Fibroblast of skin of scalp (primary cell): ENCODE measurements around the gene TMEM236.

Experiments
- DNase-seq: peaks from one replicate; pipeline ENCODE4 v3.0.0-alpha.2; 2013

Gene TMEM236

DNA sequence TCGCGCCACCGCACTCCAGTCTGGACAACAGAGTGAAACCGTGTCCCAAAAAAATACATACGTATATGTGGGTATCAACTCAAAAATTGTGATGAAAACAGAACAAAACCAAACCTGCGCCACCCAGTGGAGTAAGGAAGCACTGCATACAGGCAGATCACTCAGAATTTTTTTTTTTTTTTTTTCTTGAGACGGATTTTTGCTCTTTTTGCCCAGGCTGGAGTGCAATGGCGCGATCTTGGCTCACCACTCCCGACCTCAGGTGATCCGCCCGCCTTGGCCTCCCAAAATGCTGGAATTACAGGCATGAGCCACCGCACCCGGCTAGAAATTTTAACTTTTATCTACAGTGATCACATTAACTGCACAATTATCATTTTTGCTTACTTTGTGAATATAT lies 9.1 kb upstream of the TMEM236 start:
- peak; percentile 62 for DNase-seq

DNA sequence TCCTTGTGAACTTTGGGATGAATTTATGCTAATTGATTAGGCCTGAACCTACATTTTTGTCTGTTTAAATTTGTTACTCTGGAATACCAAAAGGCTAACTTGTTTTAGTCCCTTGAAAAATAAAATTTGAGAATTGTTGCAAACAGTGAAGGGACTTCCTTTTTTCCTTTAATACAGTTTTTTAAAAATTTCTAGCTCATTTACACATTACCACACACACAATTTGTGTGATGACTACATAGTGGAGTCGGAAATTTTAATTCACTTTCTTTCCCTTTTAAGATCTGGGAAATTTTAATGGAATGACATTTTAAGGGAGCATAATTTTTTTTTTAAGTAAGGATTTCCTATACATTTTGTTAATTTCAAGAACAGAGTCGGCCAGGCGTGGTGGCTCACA lies 8.6 kb upstream of the TMEM236 start:
- no peak for DNase-seq

DNA sequence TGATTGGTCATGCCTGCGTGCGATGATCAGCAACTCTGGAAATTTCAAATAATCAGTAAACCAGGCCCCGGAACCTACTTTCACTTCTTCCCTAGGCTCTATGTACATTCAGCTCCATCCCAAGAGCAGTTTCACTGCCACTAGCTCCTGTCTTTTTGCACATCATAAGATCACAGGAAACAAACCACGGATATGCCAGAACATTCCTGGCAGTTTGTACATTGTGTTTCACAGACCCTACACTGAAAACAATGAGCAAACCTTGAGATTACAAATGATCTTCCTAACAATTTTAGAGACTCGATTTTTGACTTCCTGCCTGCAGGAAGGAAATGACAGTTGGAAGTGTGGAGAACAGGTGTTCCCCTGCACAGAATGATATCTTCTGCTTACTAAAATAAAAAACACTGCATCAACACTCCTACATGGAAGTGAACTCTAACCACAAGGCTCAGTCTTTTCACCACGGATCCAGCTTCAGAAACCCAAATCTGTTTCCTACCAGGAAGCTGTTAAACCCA lies 7.6 kb upstream of the TMEM236 start:
- DNase-seq, result no peak

DNA sequence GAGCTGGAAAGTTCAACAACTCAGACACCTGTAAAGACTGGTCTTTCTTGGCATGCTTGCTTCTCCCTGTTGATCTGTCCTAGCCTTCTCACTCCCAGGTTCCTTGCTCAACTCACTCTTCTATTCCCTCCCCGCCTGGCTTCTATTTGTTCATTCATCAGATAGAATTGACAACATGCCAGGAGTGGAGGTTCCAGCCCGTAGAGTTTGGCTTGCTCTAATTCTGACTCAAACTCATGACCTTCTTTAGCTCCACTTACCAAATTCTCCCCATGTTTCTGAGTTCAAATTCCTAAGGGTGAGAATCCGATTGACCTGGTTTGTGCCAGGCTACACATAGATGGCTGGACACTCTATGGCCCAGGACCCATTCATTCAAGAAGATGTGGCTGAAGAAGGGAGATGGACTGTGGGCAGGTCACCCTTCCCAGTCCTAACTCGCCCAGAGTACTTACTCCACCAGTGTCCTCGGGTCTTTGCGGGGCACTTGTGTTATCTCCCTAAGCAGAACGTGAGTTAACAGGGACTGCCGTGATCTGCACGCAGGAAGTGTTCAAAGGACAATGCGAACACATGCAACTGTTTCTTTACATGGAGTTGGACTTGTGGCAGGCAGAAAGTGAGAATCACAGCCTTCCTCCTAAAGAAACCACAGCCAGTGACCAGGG lies 4.0 kb upstream of the TMEM236 start:
- DNase-seq, result no peak

DNA sequence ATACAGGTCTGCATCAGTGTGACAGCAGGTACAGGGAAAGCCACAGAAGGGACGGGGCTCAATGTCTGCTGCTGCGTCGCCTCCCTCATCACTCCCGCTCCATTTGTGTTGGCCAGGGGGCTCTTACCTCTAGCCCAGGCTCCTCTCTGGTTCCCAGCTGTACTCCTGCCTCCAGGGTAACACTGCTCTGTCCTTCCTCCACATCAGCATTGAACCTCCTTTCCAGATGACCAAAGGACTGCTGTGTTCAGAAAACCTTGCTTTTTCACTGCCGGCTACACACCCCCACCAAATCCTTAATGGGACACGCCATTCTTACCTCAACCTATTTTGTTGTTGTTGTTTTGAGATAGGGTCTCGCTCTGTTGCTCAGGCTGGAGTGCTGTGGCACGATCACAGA lies 2.1 kb upstream of the TMEM236 start:
- DNase-seq, result no peak

DNA sequence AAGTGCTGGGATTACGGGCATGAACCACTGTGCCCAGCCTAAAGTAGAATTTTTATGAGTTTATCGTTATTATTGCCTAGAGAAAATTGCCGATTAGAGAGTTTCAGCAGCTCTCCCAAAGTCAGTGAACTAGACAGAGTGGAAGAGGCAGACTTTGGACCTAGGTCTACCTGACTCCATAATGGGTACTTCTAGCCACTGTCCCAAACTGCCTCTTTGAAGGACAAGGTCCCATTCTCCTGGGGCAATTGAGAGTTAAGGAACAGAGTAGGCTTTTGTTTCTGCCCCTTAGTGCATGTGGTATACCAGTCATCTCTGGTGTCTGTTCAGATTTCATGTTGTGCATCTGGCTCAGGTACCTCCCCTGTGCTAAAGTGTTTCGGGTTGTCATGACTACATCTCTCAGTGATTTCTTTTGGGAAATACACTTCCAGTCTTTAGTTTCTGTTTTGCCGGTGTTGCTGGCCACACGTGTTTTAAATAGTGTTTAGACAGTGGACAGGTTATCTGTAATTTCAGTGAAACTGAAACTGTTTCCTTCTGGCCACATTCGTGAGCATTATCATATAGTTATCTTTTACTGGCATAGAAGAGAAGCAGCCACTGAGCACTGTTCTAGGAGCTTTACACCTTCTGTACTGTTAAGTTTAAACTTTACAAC lies 4.7 kb downstream of the TMEM236 start:
- no peak for DNase-seq

DNA sequence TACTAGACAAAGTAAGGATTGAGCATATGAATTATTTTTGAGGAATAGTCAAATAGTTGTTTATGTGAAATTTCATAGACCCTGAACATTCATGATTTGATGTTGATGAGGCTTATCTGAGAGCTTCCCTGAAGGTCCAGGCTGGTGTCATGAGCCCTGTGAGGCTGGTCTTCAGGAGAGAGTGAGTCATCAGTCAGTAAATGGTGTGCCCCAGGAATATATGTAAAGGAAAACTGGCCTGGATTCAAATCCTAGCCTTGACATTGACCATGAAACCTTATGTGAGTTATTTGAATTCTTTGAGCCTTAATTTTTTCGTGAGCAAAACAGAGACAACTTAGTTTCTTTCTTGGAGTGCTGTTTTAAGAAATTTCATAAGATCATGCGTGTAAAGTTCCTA lies 6.2 kb downstream of the TMEM236 start:
- DNase-seq, result peak; percentile 32

DNA sequence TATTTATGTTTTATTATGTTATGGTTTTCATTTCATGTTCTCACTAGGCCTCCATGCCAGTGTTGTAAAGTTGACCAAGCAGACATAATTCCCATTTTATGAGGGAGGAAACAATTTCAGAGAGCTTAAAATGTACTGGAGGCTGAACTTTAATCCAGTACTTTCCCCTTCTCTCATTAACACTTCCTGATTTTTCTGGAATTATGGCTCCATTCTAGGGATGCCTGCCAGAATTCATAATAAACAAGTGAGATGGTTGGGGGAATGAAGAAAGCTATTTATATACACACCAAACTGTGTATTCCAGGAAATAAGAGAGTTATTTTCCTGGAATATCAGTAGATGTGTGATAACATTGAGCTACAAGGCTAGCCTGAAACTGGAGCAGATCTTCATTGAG lies 6.9 kb downstream of the TMEM236 start:
- no peak for DNase-seq

DNA sequence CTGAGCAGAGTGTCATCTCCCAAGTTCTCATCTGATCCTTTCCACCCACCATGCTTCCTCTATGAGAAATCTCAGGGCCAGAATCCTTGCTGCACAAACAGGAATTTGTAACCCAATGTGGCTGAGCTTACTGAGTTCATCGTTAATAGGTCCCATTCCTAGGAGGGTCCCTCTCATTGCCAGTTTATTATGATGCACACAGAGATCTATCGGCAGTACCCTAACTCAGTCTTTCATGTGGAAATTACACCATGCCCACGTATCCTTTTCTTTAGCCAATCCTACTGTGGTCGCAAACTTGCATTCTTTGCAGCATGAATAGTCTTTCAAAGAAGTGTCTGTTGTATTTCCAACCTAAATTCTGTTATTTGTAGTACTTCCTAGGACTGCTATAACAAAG lies 12.1 kb downstream of the TMEM236 start:
- no peak for DNase-seq

DNA sequence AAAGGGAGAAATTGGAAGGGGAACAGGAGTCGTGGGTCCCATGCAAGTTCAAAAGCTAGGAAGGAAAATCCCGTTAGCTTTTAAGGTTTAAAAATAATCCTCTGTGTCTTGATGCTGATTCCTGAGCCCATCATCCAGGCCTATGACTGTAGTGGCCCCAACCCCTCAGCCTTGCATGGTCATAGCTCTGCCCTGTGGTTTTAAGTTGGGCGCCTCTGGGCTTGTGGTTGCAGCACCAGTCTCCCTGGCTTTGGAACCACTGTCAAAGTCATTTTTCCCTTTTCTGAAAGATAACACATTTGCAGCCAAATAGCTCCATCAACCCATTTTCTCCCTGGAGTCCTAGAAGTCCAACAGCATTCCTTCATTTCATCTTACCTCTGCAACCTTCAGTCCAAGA lies 13.6 kb downstream of the TMEM236 start:
- DNase-seq, result no peak

DNA sequence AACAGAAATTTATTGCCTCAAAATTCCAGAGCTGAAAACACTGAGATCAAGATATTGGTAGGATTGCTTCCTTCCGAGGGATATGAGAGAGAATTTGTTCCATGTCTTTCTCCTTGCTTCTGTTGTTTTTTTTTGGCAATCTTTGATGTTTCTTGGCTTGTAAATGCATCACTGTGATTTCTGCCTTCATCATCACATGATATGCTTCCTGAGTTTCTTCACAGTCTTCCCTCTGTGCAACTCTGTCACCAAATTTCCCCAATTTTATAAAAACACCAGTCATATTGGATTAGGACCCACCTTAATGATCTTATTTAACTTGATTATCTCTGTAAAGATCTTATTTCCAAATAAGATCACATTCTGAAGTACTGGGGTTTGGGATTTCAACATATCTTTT lies 14.7 kb downstream of the TMEM236 start:
- no peak for DNase-seq

DNA sequence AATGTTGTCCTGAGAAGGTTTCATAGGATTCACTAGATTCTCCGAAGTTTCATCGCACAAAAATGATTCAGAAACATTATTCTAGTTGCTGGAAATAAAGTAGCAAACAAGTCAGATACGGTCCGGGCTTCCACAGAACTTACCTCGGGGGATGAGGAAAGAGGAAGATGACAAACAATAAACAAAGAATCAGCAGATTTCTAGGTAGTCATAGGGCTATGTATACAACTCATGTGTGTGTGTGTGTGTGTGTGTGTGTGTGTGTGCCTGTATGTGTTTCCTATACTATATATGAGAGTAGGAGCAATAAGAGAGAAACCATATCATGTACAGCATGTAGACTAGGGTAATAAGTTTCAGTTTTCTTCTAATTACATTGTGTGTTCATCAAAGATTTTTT lies 16.5 kb downstream of the TMEM236 start:
- no peak for DNase-seq

DNA sequence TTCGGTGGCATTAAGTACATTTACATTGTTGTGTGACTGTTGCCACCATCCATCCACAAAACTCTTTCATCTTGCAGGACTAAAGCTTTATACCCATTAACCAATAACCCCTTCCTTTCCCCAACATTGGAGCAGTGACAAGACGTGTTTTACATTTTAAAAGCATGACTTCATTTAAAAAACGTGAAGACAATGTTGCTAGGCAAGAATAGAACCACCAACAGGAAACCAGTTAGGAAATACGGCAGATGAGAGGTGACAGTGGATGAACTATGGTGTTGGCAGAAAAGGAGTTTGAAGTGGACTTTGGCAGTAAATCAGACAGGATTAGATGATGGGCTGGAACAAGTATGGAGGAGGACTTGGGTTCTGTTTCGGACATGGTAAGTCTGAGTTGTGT lies 17.0 kb downstream of the TMEM236 start:
- peak; percentile 35 for DNase-seq

DNA sequence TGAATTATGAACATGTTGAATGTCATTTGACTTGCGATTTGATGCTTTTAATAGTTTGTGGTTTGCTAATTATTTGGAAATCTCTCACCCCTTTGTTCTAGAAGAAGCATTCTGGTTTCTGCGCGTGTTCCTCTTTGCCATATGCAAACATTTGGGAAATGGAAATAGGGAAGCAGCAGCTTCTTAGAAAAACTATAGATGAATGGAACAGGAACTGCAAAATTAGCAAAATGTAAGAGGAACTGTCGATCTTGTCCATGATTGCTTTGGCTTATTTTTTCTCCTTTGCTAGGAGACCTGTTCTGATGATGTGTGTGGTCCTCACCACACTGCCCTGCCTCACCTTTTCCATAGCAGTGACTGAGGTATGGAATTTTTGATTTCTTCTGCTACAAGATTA lies 19.0 kb downstream of the TMEM236 start:
- no peak for DNase-seq

DNA sequence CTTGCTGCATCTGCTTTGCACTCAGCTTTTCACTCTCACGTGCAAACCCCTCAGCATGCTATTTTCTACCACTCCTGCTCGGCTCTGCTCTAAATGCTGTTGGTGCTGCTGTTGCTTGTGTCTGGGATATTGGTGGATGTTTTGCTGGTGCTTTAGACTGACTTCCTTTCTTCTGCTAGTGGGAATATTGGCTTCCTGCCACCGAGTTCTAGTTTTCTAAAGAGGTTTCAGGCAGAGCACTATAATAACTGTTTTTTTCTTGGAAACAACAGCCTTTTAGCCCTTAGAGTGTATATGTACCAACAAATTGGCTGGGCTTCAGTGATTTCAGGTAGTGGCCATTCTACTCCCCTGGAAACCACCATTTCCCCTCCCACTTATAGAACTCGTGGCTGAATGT lies 27.8 kb downstream of the TMEM236 start:
- DNase-seq, result no peak

DNA sequence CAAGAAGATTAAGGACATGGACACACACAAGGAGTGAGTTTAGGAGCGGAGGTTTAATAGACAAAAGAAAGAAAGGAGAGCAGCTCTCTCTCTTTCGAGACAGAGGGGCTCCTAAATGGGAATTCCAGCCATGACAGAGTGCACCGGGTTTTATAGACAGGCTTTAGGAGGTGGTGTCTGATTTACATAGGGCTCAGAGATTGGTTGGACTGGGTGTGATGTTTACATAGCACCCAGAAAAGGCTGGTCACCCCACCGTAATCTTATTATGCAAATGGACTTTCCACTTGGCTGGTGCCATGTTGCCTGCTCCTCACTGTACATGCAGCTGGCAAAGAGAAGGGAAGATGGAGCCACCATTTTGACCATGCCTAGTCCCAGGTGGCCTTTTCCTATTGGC lies 28.7 kb downstream of the TMEM236 start:
- no peak for DNase-seq

DNA sequence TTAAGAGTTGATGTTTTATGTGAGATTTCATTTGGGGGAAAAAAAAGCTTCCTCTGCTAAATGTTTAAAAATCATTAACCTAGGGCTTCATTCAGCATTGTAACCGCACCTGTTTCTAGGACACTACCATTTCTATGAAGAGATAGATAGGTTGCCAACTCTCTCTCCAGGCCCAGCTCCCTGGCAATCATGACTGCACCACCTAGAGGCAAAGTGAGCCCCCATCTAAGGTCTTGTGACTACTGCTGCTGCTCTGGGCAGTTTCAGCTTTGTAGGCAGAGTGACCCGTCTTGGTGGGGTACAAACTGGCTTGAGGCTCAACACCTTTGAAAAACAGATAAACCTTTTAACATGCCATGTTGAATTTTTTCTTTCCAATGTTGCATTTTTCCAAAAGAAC lies 29.9 kb downstream of the TMEM236 start:
- DNase-seq, result no peak

DNA sequence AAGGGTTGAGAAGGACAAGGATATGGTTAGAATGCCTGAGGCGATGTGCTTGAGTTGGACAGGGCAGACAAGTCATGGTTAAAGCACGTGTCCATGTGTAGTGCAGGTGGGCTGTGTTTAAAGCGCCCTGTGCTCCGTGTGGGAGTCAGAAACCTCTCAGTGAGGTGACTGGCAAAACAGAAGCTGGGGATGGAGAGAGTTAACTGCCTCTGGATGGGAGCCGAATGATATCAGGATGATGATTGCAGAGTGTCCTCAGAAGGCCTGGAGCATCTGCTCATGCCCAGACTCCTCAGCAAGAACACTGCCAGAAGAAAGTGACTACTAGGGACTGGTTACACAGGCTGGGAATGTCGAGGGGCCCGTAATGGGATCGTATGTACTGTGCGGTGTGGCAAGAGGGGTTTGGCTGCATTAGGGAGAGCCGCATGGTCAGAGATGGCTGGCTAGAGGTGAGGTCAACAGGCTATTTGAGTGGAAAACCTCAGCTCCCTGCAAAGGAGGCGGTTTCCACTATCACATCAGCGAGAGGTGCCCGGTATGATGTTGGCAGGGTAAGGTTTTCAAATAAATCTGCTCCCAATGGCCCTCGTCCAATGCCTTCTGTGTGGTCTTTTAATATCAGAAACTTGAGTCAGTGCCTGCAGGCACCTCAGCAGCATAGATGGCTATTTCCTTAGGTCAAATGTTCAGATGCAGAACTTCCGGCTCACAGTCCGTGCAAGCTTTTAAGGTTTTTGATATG lies 31.1 kb downstream of the TMEM236 start:
- DNase-seq, result no peak

DNA sequence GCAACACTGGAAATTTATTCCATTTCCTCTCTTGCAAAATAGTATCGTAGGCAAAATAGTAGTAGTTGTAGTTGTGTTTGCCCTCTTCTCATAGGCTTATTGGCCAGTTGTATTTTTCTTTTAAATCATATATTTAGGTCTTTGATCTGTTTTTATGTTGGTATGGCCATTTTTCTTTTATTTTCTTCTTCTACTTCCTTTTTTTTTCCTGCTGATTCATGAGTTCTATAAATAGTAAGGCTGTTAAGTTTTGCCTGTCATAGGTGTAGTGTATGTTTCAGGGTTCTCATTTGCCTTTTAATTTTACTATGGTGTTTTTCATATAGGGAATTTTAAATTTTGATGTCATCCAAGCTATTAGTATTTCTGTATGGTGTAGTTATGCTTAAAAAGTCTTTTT lies 31.8 kb downstream of the TMEM236 start:
- DNase-seq, result no peak

DNA sequence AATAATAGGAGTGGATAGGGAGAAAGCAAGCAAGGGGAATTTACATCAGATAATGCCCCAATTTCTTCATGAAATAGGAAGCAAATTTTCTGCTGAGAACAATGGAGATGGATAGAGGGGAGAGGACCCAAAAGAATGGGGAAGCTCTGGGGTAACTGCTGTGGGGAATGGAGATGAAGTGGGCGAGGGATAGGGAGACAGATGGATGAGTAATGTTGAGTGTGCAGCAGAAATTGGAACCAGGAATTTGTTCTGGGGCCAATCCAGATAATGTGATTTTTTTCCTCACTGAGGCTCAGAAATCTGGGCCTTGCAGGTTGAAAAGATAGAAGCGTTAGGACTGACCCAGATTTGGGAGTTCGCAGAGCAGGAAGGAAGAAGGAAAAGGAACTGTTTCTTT lies 32.7 kb downstream of the TMEM236 start:
- peak; percentile 70 for DNase-seq

DNA sequence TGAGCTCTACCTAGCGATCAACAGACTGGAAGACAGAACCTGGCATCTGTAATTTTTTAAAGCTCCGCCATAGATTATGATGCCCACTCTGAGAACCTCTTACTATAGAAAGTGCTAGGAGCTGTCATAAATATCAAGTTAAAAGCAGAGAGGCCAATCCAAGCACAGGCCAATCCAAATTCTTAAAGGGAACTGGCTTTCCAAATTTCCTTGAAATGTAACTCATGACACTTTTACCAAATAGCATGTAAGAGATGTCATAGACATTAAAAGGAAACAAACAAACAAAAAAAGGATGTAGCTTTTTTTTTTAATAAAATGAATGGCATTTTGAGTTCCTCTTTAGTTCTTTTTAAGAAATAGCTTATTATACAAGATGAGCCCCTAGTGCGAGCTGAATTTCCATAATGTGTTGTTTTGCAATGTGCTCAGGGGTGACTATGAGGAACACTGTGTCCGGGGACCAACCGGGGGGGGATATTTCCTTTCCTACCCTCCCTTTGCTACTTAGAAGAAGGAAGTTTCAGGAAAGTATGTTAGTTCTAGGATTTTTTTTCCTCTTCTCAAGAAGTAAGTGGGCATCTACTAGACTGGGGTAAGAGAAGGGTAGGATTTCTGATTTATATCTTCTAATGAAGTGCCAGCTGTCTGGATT lies 33.4 kb downstream of the TMEM236 start:
- DNase-seq, result no peak

DNA sequence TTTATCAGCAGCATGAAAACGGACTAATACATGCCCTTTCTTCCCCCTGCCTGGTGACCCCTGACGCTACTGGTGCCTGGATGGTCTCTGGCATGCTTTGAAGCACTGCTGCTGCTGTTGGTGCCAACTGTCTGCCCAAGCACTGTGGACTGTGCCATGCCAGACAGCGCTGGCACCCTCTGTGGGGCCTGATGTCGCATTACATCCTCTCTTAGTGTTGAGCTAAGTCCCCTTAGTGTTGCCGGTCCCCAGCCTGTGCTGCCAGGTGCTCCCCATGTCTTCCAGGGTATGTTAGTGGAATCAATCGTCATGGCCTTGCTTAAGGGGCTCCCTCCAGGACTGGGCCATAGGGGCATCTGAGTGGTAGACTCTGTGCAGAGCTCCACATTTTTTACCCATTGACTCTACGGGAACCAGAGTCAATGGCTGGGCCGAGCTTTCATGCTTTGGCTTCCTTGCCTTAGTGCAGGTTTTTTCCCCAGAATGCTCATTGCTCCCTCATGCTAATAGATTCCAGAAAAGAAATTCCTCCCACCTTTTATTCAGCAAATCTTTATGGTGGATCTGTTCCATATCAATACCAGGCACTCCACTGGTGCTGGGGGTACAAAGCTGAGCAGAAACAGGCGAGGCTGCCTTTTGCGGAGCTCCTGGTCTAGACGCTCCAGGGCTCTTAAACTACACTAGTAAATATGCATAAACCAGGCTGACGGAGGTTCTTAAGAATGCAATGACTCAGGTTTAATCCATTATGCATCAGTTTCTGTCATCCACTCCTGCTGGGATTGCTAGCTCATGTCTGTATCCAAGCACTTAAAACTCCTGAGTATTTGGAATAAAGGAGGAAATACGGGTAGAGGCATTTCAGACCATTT lies 35.3 kb downstream of the TMEM236 start:
- DNase-seq, result peak; percentile 95
